H1 (cell line): ENCODE data around the gene RCAN3. TPM values are rescaled to one million over a fixed set of nuclear protein-coding genes. Genes with fewer than 3 reads are reported as not detected.

Experiments used
- CTCF ChIA-PET: fragments of 300-600 bp; sonication (Branson Sonifier 250); formaldehyde crosslinking; loops from one replicate; lab custom pipeline; 2021; ENCODE audit not compliant: partially characterized antibody; lab: Charles Lee
- POLR2A ChIA-PET: fragments of 300-600 bp; sonication (Branson Sonifier 250); formaldehyde crosslinking; loops from one replicate; lab custom pipeline; 2021; ENCODE audit warnings: inconsistent platforms; ENCODE audit not compliant: partially characterized antibody; lab: Charles Lee
- DNase-seq, 2 experiments: peaks; one replicate each; pipeline versions ENCODE4 v3.0.0 to v3.0.0-alpha.2; 2010 to 2022; ENCODE audit warnings: low spot score in 2 of 2, low read depth in 1 of 2, mixed read lengths in 1 of 2
- FAIRE-seq: peaks from 2 replicates; lab custom pipeline; 2011; peaks lifted over from hg19 to GRCh38; lab: Jason Lieb, UNC
- H2AFZ ChIP-seq: 2 replicates; pipeline ENCODE4 v1.8.1; 2012; ENCODE audit warnings: low read length, inconsistent platforms
- H2AK5ac ChIP-seq: 2 replicates; pipeline ENCODE4 v1.6.1; 2013; ENCODE audit warnings: low read depth, low read length
- H2BK120ac ChIP-seq: replicated peaks from 2 replicates; pipeline ENCODE3; 2013; ENCODE audit warnings: low read depth, low read length, inconsistent platforms
- H2BK12ac ChIP-seq: 2 replicates; pipeline ENCODE4 v1.6.1; 2013; ENCODE audit warnings: low read depth, low read length
- H2BK15ac ChIP-seq: 2 replicates; pipeline ENCODE4 v1.6.1; 2013; ENCODE audit warnings: low read length
- H2BK20ac ChIP-seq: 2 replicates; pipeline ENCODE4 v1.6.1; 2013; ENCODE audit warnings: low read length
- H2BK5ac ChIP-seq: 2 replicates; pipeline ENCODE4 v1.6.1; 2013; ENCODE audit warnings: low read depth, low read length
- H3K14ac ChIP-seq: 2 replicates; pipeline ENCODE4 v1.6.1; 2013; ENCODE audit warnings: inconsistent platforms; ENCODE audit not compliant: insufficient read length
- H3K18ac ChIP-seq: 2 replicates; pipeline ENCODE4 v1.6.1; 2013; ENCODE audit warnings: low read length; ENCODE audit errors: extremely low read depth
- H3K23ac ChIP-seq: 2 replicates; pipeline ENCODE4 v1.6.1; 2013; ENCODE audit warnings: inconsistent platforms; ENCODE audit not compliant: insufficient read length
- H3K23me2 ChIP-seq: 2 replicates; pipeline ENCODE4 v1.6.1; 2013; ENCODE audit warnings: low read depth, low read length
- H3K27ac ChIP-seq: 2 replicates; pipeline ENCODE4 v1.6.1; 2011; ENCODE audit warnings: low read depth, low read length, inconsistent platforms
- H3K27me3 ChIP-seq, 4 experiments: replicated peaks in 1 of 4; 1 replicate in 1 of 4; 2 replicates in 3 of 4; pipeline versions ENCODE4 v1.6.1 to v1.8.1; 2011 to 2013; ENCODE audit warnings: low read length in 3 of 4, mild to moderate bottlenecking in 3 of 4, inconsistent platforms in 2 of 4, mixed read lengths in 2 of 4, moderate library complexity in 1 of 4; ENCODE audit not compliant: control insufficient read depth in 3 of 4, insufficient read depth in 3 of 4; ENCODE audit errors: extremely low read depth in 1 of 4
- H3K36me3 ChIP-seq, 4 experiments: 2 replicates each; pipeline versions ENCODE4 v1.6.1 to v1.8.1; 2011 to 2013; ENCODE audit warnings: mild to moderate bottlenecking in 4 of 4, low read length in 3 of 4, moderate library complexity in 2 of 4, control low read depth in 1 of 4, inconsistent platforms in 1 of 4; ENCODE audit not compliant: insufficient read depth in 4 of 4, control insufficient read depth in 2 of 4
- H3K4ac ChIP-seq: replicated peaks from 2 replicates; pipeline ENCODE3; 2013; ENCODE audit warnings: low read length, low read depth, mixed read lengths, inconsistent platforms; ENCODE audit not compliant: insufficient read length
- H3K4me1 ChIP-seq, 4 experiments: replicated peaks in 1 of 4; 1 replicate in 1 of 4; 2 replicates in 3 of 4; pipeline versions ENCODE4 v1.6.1 to v1.8.1; 2011 to 2013; ENCODE audit warnings: low read length in 3 of 4, inconsistent platforms in 2 of 4, mixed read lengths in 1 of 4; ENCODE audit not compliant: insufficient read depth in 4 of 4, control insufficient read depth in 3 of 4
- H3K4me2 ChIP-seq, 2 experiments: 2 replicates each; pipeline versions ENCODE4 v1.6.1 to v1.8.1; 2011 to 2013; ENCODE audit warnings: low read depth in 2 of 2, low read length in 2 of 2, control low read depth in 1 of 2, inconsistent platforms in 1 of 2, mild to moderate bottlenecking in 1 of 2; ENCODE audit not compliant: insufficient read depth in 1 of 2
- H3K4me3 ChIP-seq, 4 experiments: fragments of 200-600, 300-600 bp in 1 of 4; sonication (generic), shearing (Covaris generic), sonication (Bioruptor Twin) in 1 of 4; 2 replicates each; pipeline versions ENCODE4 v1.5.1 to v1.8.1; 2011 to 2016; ENCODE audit warnings: low read length in 4 of 4, low read depth in 3 of 4, control low read depth in 2 of 4, inconsistent platforms in 2 of 4, mild to moderate bottlenecking in 2 of 4, mixed read lengths in 1 of 4, moderate library complexity in 1 of 4; ENCODE audit not compliant: insufficient read depth in 2 of 4; ENCODE audit errors: extremely low read depth in 1 of 4
- H3K56ac ChIP-seq: replicated peaks from 2 replicates; pipeline ENCODE3; 2013; ENCODE audit warnings: low read depth, mild to moderate bottlenecking, mixed read lengths, low read length, inconsistent platforms; ENCODE audit not compliant: insufficient read length
- H3K79me1 ChIP-seq: 2 replicates; pipeline ENCODE4 v1.6.1; 2013; ENCODE audit warnings: low read depth, low read length, control low read depth
- H3K79me2 ChIP-seq, 2 experiments: 2 replicates each; pipeline versions ENCODE4 v1.6.1 to v1.8.1; 2012 to 2013; ENCODE audit warnings: low read length in 2 of 2, mild to moderate bottlenecking in 2 of 2, inconsistent platforms in 1 of 2; ENCODE audit not compliant: insufficient read depth in 2 of 2, control insufficient read depth in 1 of 2
- H3K9ac ChIP-seq, 4 experiments: replicated peaks in 1 of 4; 1 replicate in 1 of 4; 2 replicates in 3 of 4; pipeline versions ENCODE4 v1.6.1 to v1.8.1; 2011 to 2013; ENCODE audit warnings: low read depth in 3 of 4, low read length in 3 of 4, control low read depth in 2 of 4, mild to moderate bottlenecking in 2 of 4, moderate library complexity in 2 of 4, inconsistent platforms in 1 of 4; ENCODE audit errors: extremely low read depth in 1 of 4
- H3K9me3 ChIP-seq, 2 experiments: 2 replicates each; pipeline versions ENCODE4 v1.6.1 to v1.8.1; 2012 to 2013; ENCODE audit warnings: mild to moderate bottlenecking in 2 of 2, moderate library complexity in 2 of 2, control low read depth in 1 of 2, inconsistent platforms in 1 of 2, low read depth in 1 of 2, low read length in 1 of 2, mixed read lengths in 1 of 2; ENCODE audit not compliant: insufficient read depth in 2 of 2
- H4K20me1 ChIP-seq, 2 experiments: replicated peaks in 1 of 2; 2 replicates each; pipeline versions ENCODE3 to v1.8.1; 2011 to 2013; ENCODE audit warnings: inconsistent platforms in 2 of 2, low read length in 2 of 2, mild to moderate bottlenecking in 1 of 2; ENCODE audit not compliant: insufficient read depth in 2 of 2, control insufficient read depth in 1 of 2
- H4K5ac ChIP-seq: 2 replicates; pipeline ENCODE4 v1.6.1; 2013; ENCODE audit warnings: low read length, low read depth, mixed read lengths, inconsistent platforms; ENCODE audit not compliant: insufficient read length
- H4K8ac ChIP-seq: 2 replicates; pipeline ENCODE4 v1.8.0; 2013; ENCODE audit warnings: mild to moderate bottlenecking, moderate library complexity, low read length, inconsistent platforms; ENCODE audit not compliant: insufficient read depth; ENCODE audit errors: extremely low read depth
- H4K91ac ChIP-seq: replicated peaks from 2 replicates; pipeline ENCODE3; 2013; ENCODE audit warnings: low read length, mixed read lengths, inconsistent platforms; ENCODE audit not compliant: insufficient read length
- ASH2L ChIP-seq: fragments of 200-600, 300-600 bp; sonication (generic); IDR thresholded peaks from one replicate; pipeline ENCODE4 v1.7.1; 2017; ENCODE audit warnings: low read length
- CBX5 ChIP-seq: fragments of 300-800, 300-1000 bp; sonication (generic); IDR thresholded peaks from 2 replicates; pipeline ENCODE4 v1.7.1; 2016; ENCODE audit warnings: antibody characterized with exemption, low read length, low read depth
- CBX8 ChIP-seq: fragments of 300-800, 300-1000 bp; sonication (generic); IDR thresholded peaks from 2 replicates; pipeline ENCODE4 v1.7.1; 2016; ENCODE audit warnings: low read depth, low read length, borderline replicate concordance
- EGR1 ChIP-seq: IDR thresholded peaks from 2 replicates; pipeline ENCODE4 v1.6.1; 2011; ENCODE audit warnings: low read depth, low read length, borderline replicate concordance
- EZH2 ChIP-seq: fragments of 200-600 bp; sonication (generic); IDR thresholded peaks from 2 replicates; pipeline ENCODE4 v1.7.1; 2012; ENCODE audit warnings: low read depth, mild to moderate bottlenecking, moderate library complexity, low read length, inconsistent platforms; ENCODE audit not compliant: severe bottlenecking
- GTF2F1 ChIP-seq: IDR thresholded peaks from 2 replicates; pipeline ENCODE4 v1.6.1; 2012; ENCODE audit warnings: low read depth, low read length, improper control_type of control experiment, borderline replicate concordance
- HDAC2 ChIP-seq, 2 experiments: fragments of 300-600 bp in 1 of 2; sonication (generic) in 1 of 2; IDR thresholded peaks; 2 replicates each; pipeline ENCODE4 v1.6.1; 2011 to 2012; ENCODE audit warnings: low read depth in 2 of 2, low read length in 2 of 2, mild to moderate bottlenecking in 2 of 2, moderate library complexity in 2 of 2, borderline replicate concordance in 1 of 2, inconsistent platforms in 1 of 2
- JUND ChIP-seq: IDR thresholded peaks from 2 replicates; pipeline ENCODE4 v1.6.1; 2011; ENCODE audit warnings: mild to moderate bottlenecking, improper control_type of control experiment, low read length
- KDM1A ChIP-seq: fragments of 200-600, 300-600 bp; sonication (generic); IDR thresholded peaks from 2 replicates; pipeline ENCODE4 v1.7.1; 2016; ENCODE audit warnings: mild to moderate bottlenecking, low read length, borderline replicate concordance
- NANOG ChIP-seq: IDR thresholded peaks from 2 replicates; pipeline ENCODE4 v1.6.1; 2011; ENCODE audit warnings: low read length, low read depth, mild to moderate bottlenecking, inconsistent platforms; ENCODE audit not compliant: insufficient read depth, poor library complexity, severe bottlenecking
- RNF2 ChIP-seq: fragments of 200-900, 300-1000 bp; sonication (generic); IDR thresholded peaks from 2 replicates; pipeline ENCODE4 v1.7.1; 2016; ENCODE audit warnings: borderline replicate concordance, low read depth, mild to moderate bottlenecking, antibody characterized with exemption, low read length; ENCODE audit not compliant: poor library complexity, severe bottlenecking; ENCODE audit errors: missing control alignments
- RXRA ChIP-seq: IDR thresholded peaks from 2 replicates; pipeline ENCODE4 v1.6.1; 2011; ENCODE audit warnings: low read depth, mild to moderate bottlenecking, low read length, moderate library complexity; ENCODE audit not compliant: insufficient read depth
- SP1 ChIP-seq: IDR thresholded peaks from 2 replicates; pipeline ENCODE4 v1.6.1; 2011; ENCODE audit warnings: low read depth, low read length
- WGBS, 2 experiments: shearing (Covaris generic) in 1 of 2; methylation state at CpG; one replicate each; pipeline versions ENCODE4 v1.1.6 to v1.1.7; 2013 to 2015; ENCODE audit warnings: low lambda C conversion rate in 2 of 2, mixed read lengths in 2 of 2, inconsistent platforms in 1 of 2, low coverage in 1 of 2, missing lambda C conversion rate in 1 of 2; ENCODE audit not compliant: insufficient replicate concordance in 2 of 2, insufficient coverage in 1 of 2, insufficient read length in 1 of 2; ENCODE audit errors: extremely low coverage in 1 of 2, missing lambda C conversion rate in 1 of 2; 5-methylcytosine and 5-hydroxymethylcytosine counted together
- polyA plus RNA-seq, 7 experiments: library from polyadenylated mRNA; depleted of rRNA in 3 of 7; stranded (reverse) in 5 of 7; unstranded in 2 of 7; fragments of >200 nt in 5 of 7; fragments of 200-250 nt in 2 of 7; gene quantifications; 1 replicate in 5 of 7; 2 replicates in 1 of 7; 4 replicates in 1 of 7; pipeline versions ENCODE4 v1.2.1 to v1.2.3, GENCODE V29; 2011 to 2013; ENCODE audit warnings: missing spikeins in 2 of 7, mixed read lengths in 2 of 7
- total RNA-seq: library from RNA; stranded (reverse); fragmentation: NEBNext Ultra II Directional; extraction: Animal tissue kit (Norgen Biotek cat#: 25700); gene quantifications from 2 replicates; pipeline ENCODE4 v1.2.1, GENCODE V29; 2021

RCAN3 gene
- total and polyA plus RNA-seq, 2 of the 8 experiments (the other 6 are each of a cell fraction or from before 2014, with no cell fraction given): 5.6 to 16.6 TPM

DNA sequence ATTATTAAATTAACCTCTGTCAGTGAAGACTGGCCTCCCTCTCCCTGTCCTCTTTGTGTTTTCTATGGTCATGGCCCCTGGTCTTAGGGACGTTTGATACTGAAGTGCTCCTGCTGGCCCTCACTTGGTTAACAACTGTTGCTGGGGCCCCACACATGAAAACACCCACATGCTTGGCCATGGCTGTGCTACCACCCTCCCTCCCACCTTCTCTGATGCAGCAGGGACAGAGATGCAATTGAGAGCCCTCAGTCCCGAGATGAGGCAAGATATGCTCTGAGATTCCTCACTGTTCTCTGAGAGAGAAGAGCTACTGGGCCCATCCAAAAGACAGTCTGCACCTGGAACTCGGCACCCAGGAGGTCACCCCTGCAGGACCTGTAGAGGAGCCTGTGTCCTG, 86.6 kb downstream of the RCAN3 start:
- ChIA-PET CTCF (interaction anchor here (1.6 to 7.5 kb wide), 2 partner anchors 9 to 47 kb away, joined by 5 to 53 read pairs; no protein-coding TSS in a partner anchor), POLR2A (no interaction called here)
- no peak overlapping the region; a peak in 1 of 7 replicates for H3K9ac ChIP-seq
- no peaks in the 10 kb centered on the region for H3K4me1 ChIP-seq
- H3K27ac ChIP-seq: no peak overlapping the region
- no peak overlapping the region for H4K5ac ChIP-seq
- 74% methylated on average over 3 of the region's 3 CpGs; no CpG with 5 or more reads in 1 of the 2 experiments for WGBS, 2 experiments
- no peaks in the 10 kb centered on the region for H3K36me3 ChIP-seq
- H4K91ac ChIP-seq: no peak overlapping the region
- no peak overlapping the region for H3K4ac ChIP-seq
- H3K4me2 ChIP-seq: no peak overlapping the region
- no peak overlapping the region for H3K4me3 ChIP-seq
- no peak overlapping the region for H2AK5ac ChIP-seq
- no peaks in the 10 kb centered on the region for H4K20me1 ChIP-seq
- H2BK5ac ChIP-seq: no peak overlapping the region
- H2BK15ac ChIP-seq: no peak overlapping the region
- no peak overlapping the region for H4K8ac ChIP-seq
- no peak overlapping the region for H3K18ac ChIP-seq
- no peaks in the 10 kb centered on the region for H3K79me2 ChIP-seq
- H2BK120ac ChIP-seq: no peak overlapping the region
- H3K9me3 ChIP-seq: no peaks in the 10 kb centered on the region
- H3K27me3 ChIP-seq: no peaks in the 10 kb centered on the region; a peak in 1 of 7 replicates
- H2AFZ ChIP-seq: no peak overlapping the region
- no peak overlapping the region for H3K14ac ChIP-seq
- H3K56ac ChIP-seq: no peak overlapping the region
- DNase-seq (no peak), FAIRE-seq (no peak)
- H2BK12ac ChIP-seq: no peak overlapping the region
- no peaks in the 10 kb centered on the region for H3K23me2 ChIP-seq
- no peak overlapping the region for H2BK20ac ChIP-seq
- no peaks in the 10 kb centered on the region for H3K79me1 ChIP-seq
- H3K23ac ChIP-seq: no peak overlapping the region
- no peak for TF ChIP-seq KDM1A
- TF ChIP-seq JUND: no peak
- TF ChIP-seq RNF2: no peak
- no peak for TF ChIP-seq EZH2
- TF ChIP-seq EGR1: no peak
- TF ChIP-seq NANOG: no peak
- TF ChIP-seq HDAC2 (IDR thresholded peaks at IDR 0.05; ENCODE audit: borderline replicate concordance in 1 of 2, low read depth in 2 of 2, low read length in 2 of 2): no peak
- TF ChIP-seq GTF2F1: no peak
- no peak for TF ChIP-seq RXRA
- TF ChIP-seq CBX8: no peak
- no peak for TF ChIP-seq ASH2L
- TF ChIP-seq CBX5: no peak
- TF ChIP-seq SP1: no peak
